Liver (tissue), 9 donors: ENCODE results near the gene CNGA3. TPM values are rescaled to one million over a fixed set of nuclear protein-coding genes. Genes with fewer than 3 reads are reported as not detected.

Source experiments
- DNase-seq: peaks from one replicate; pipeline ENCODE4 v3.0.0-alpha.2; 2017; ENCODE audit warnings: low spot score
- H3K27ac ChIP-seq, 2 donors: one replicate each; pipeline ENCODE4 v1.7.0; 2013; ENCODE audit warnings: inconsistent platforms in 2 of 2, low read length in 2 of 2, control low read depth in 1 of 2, low read depth in 1 of 2, mild to moderate bottlenecking in 1 of 2
- H3K27me3 ChIP-seq, 4 donors: one replicate each; pipeline versions ENCODE4 v1.6.1 to v1.7.0; 2013; ENCODE audit warnings: low read length in 3 of 4, inconsistent platforms in 1 of 4, mild to moderate bottlenecking in 1 of 4, moderate library complexity in 1 of 4; ENCODE audit not compliant: control insufficient read depth in 4 of 4, insufficient read depth in 4 of 4
- H3K36me3 ChIP-seq, 4 donors: one replicate each; pipeline versions ENCODE4 v1.6.1 to v1.7.0; 2013; ENCODE audit warnings: low read length in 3 of 4, mild to moderate bottlenecking in 3 of 4, low read depth in 1 of 4, moderate library complexity in 1 of 4; ENCODE audit not compliant: control insufficient read depth in 4 of 4, insufficient read depth in 3 of 4
- H3K4me1 ChIP-seq, 4 donors: one replicate each; pipeline versions ENCODE4 v1.6.1 to v1.7.0; 2013; ENCODE audit warnings: low read length in 3 of 4, mild to moderate bottlenecking in 3 of 4, moderate library complexity in 1 of 4; ENCODE audit not compliant: control insufficient read depth in 4 of 4, insufficient read depth in 4 of 4
- H3K4me3 ChIP-seq, 3 donors: one replicate each; pipeline versions ENCODE4 v1.6.1 to v1.7.0; 2013; ENCODE audit warnings: low read length in 3 of 3, control low read depth in 1 of 3, low read depth in 1 of 3, mild to moderate bottlenecking in 1 of 3
- H3K9ac ChIP-seq, 2 donors: one replicate each; pipeline ENCODE4 v1.7.0; 2013; ENCODE audit warnings: low read length in 2 of 2, mild to moderate bottlenecking in 2 of 2, moderate library complexity in 2 of 2, control low read depth in 1 of 2, low read depth in 1 of 2
- H3K9me3 ChIP-seq, 4 donors: one replicate each; pipeline versions ENCODE4 v1.6.1 to v1.7.0; 2013; ENCODE audit warnings: low read length in 3 of 4; ENCODE audit not compliant: control insufficient read depth in 4 of 4
- CTCF ChIP-seq: fragments of 150-350 bp; IDR thresholded peaks from 2 replicates; pipeline ENCODE4 v1.5.1; 2017; ENCODE audit warnings: improper control_type of control experiment, low read depth, low read length; ENCODE audit not compliant: missing input control
- EGR1 ChIP-seq, 2 donors: IDR thresholded peaks; 2 replicates each; pipeline ENCODE4 v1.6.1; 2016 to 2018; ENCODE audit warnings: antibody characterized with exemption in 2 of 2, low read depth in 2 of 2
- FOXA1 ChIP-seq: IDR thresholded peaks from 2 replicates; pipeline ENCODE4 v1.6.1; 2016; ENCODE audit warnings: antibody characterized with exemption
- FOXA2 ChIP-seq: IDR thresholded peaks from 2 replicates; pipeline ENCODE4 v1.6.1; 2016; ENCODE audit warnings: antibody characterized with exemption
- GABPA ChIP-seq, 2 donors: IDR thresholded peaks in 1 of 2; conservative IDR thresholded peaks in 1 of 2; 2 replicates each; pipeline ENCODE4 v1.6.1; 2016; ENCODE audit warnings: antibody characterized with exemption in 2 of 2, mild to moderate bottlenecking in 1 of 2, moderate library complexity in 1 of 2
- JUND ChIP-seq, 2 donors: IDR thresholded peaks; 2 replicates each; pipeline ENCODE4 v1.6.1; 2016; ENCODE audit warnings: antibody characterized with exemption in 2 of 2
- NR2F2 ChIP-seq: IDR thresholded peaks from 2 replicates; pipeline ENCODE4 v1.6.1; 2016; ENCODE audit warnings: antibody characterized with exemption
- RAD21 ChIP-seq, 2 donors: IDR thresholded peaks; 2 replicates each; pipeline ENCODE4 v1.6.1; 2016; ENCODE audit warnings: antibody characterized with exemption in 2 of 2, mild to moderate bottlenecking in 2 of 2
- REST ChIP-seq: IDR thresholded peaks from 2 replicates; pipeline ENCODE4 v1.6.1; 2016; ENCODE audit warnings: antibody characterized with exemption, mild to moderate bottlenecking
- TAF1 ChIP-seq: conservative IDR thresholded peaks from 2 replicates; pipeline ENCODE4 v1.6.1; 2016; ENCODE audit warnings: antibody characterized with exemption, mild to moderate bottlenecking
- WGBS: extraction: QIAGEN DNeasy Blood & Tissue Kit; methylation state at CpG from one replicate; pipeline ENCODE4 v1.1.7; 2013; 5-methylcytosine and 5-hydroxymethylcytosine counted together
- polyA plus RNA-seq, 2 donors: library from polyadenylated mRNA; stranded (reverse) in 1 of 2; unstranded in 1 of 2; fragments of 200-250 nt in 1 of 2; fragments of >200 nt in 1 of 2; fragmentation: Nextera tagmentation in 1 of 2; extraction: Ambion mirVana in 1 of 2; gene quantifications; one replicate each; pipeline versions ENCODE4 v1.2.1 to v1.2.3, GENCODE V29; 2013 to 2015
- total RNA-seq, 2 donors: library from RNA; depleted of rRNA; stranded (reverse); fragments of >200 nt; gene quantifications; one replicate each; pipeline ENCODE4 v1.2.3, GENCODE V29; 2014
- TF ChIP-seq, protein P1 (sequence below): IDR thresholded peaks from 2 replicates; pipeline ENCODE4 v1.6.1; 2016; ENCODE audit warnings: antibody characterized with exemption
- donor health status: healthy.
- donor health status: healthy.
- donor health status: healthy.
- donor health status: healthy.
- donor health status: healthy.

The CNGA3 gene
- total and polyA plus RNA-seq, 4 donors: not detected

GRCh38 chr2:98416383-98417159 lies 70.3 kb downstream of the CNGA3 start:
- Histone ChIP-seq H3K36me3 (no peaks in the 10 kb centered on the region), H3K4me3 (no peak overlapping the region), H3K27ac (no peak overlapping the region), H3K9me3 (no peaks in the 10 kb centered on the region), H3K27me3 (no peaks in the 10 kb centered on the region), H3K4me1 (peaks cover 0 to 5% (median 1%) of the 10 kb centered on the region in 4 donors), H3K9ac (no peak overlapping the region)
- no peak for DNase-seq
- TF ChIP-seq RAD21 (IDR thresholded peaks at IDR 0.05): no peak
- no peak for TF ChIP-seq GABPA (IDR thresholded peaks at IDR 0.05 in 1 of 2, conservative IDR thresholded peaks at IDR 0.05 in 1 of 2)
- TF ChIP-seq CTCF: no peak
- 92% methylated on average over 2 of the region's 2 CpGs for WGBS

- 76% methylated on average over 2 of the region's 2 CpGs for WGBS
- Histone ChIP-seq H3K27me3 (no peaks in the 10 kb centered on the region), H3K4me3 (no peak overlapping the region), H3K27ac (no peak overlapping the region), H3K9me3 (peaks cover 0 to 4% (median 0%) of the 10 kb centered on the region in 4 donors), H3K4me1 (no peaks in the 10 kb centered on the region), H3K36me3 (no peaks in the 10 kb centered on the region), H3K9ac (no peak overlapping the region)
- no peak for DNase-seq
- TF ChIP-seq, protein P1, sequence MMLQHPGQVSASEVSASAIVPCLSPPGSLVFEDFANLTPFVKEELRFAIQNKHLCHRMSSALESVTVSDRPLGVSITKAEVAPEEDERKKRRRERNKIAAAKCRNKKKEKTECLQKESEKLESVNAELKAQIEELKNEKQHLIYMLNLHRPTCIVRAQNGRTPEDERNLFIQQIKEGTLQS: no peak
- no peak for TF ChIP-seq TAF1
- no peak for TF ChIP-seq NR2F2
- no peak for TF ChIP-seq REST
- TF ChIP-seq RAD21 (IDR thresholded peaks at IDR 0.05): no peak
- TF ChIP-seq FOXA1: no peak
- TF ChIP-seq JUND (IDR thresholded peaks at IDR 0.05): no peak
- TF ChIP-seq FOXA2: no peak
These were observed 73.3 kb downstream of the CNGA3 start for GRCh38 chr2:98419544-98419943.

DNA sequence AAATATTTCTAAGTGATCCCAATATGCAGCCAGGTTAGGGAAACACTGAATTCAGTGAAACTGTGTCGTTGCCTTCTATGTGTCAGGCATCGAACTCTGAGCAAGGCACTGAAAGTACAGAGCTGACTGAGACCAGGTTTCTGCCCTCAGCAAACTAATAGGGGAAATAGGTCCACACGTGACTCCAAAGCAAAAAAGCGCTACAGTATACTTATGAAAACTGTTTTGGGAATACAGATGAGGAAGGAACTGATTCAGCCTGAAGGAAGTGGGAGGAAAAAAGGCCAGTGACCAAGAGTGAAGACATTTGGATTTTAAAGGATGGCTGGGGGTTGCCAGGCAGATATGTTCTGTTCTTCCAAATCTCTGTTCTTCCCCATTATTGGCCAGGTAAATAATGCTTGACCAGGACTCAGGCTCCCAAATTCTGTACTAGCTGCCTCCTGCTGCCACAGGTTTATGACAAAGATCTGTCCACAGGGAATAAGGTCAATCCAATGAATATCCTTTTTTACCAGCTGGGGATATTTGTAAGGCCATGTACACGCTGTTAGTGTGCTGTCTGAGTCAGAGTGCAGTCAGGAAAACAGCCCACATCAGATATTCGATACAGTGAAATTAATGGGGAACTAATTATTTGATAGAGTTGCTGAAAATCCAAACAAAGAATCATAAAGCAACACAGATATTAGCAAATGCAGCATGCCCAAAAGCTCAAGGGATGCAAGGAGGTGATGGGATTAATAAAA lies 73.9 kb downstream of the CNGA3 start:
- Histone ChIP-seq H3K36me3 (no peaks in the 10 kb centered on the region), H3K4me3 (no peak overlapping the region), H3K27ac (no peak overlapping the region), H3K9me3 (peaks cover 0 to 4% (median 0%) of the 10 kb centered on the region in 4 donors), H3K4me1 (no peaks in the 10 kb centered on the region), H3K9ac (no peak overlapping the region), H3K27me3 (no peaks in the 10 kb centered on the region)
- 73% methylated on average over 6 of the region's 6 CpGs for WGBS
- no peak for DNase-seq
- TF ChIP-seq RAD21 (IDR thresholded peaks at IDR 0.05) (peak in 1 of 2 donors; percentile 5), EGR1 (IDR thresholded peaks at IDR 0.05; ENCODE audit: low read depth in 2 of 2) (no peak)
- TF ChIP-seq, protein P1: no peak
